ENCODE results near the gene EIF3L. TPM values are rescaled to one million over a fixed set of nuclear protein-coding genes. Genes with fewer than 3 reads are reported as not detected.
A peak's percentile ranks its signal among the peaks of the same experiment; 100 is the strongest.

Gene EIF3L
- total RNA-seq, 1 donor from 2014 or later: 480 TPM

DNA sequence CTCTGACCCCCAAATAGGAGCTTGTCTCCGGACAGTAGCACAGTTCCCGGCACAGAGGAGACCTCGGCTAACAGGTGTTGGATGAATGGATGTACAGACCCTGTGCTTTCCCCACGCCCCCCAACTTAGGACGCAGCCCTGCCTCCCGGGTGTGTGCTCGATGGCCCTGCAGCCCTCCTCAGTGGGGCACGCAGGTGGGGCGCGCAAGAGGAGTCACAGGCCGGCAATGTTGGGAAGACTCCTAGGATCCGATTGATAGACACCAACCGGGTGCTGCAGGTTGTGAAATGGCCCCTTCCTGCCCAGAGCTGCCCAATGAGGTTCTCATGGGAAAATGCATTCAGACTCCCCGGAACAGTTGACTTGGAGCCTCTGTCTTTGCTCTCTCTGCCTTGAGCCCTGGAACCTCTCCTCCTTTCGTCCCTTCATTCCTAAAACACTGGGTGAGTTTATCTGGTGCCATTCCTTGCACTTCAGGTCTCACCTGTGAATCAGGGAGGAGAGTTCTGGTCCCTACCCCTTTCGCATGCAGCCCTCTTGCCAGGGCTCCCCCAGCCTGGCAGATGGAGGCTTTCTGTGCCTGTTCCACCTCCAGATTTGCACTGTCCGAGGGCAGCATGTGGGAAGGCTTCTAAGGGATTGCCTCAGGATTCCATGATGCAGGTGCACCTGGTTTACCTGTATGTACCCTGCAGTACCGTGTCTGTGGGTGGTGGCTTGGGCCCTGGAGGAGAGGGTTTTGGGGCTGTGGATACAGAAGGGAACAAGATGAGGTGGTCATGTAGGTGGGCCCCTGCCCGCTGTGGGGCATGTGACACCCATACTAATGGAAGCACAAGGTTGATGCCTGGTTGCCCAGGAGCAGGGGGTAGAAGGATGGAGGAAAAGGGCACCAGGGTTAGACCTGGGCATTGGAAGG lies 58.1 kb downstream of the EIF3L start:
- peak overlapping the region; percentile 74 for H3K4me3 Mint-ChIP-seq
- peaks cover 2% of the 10 kb centered on the region for H3K36me3 Mint-ChIP-seq (ENCODE audit: low read depth)
- DNase-seq: no peak
- no peaks in the 10 kb centered on the region for H3K9me3 Mint-ChIP-seq
- peak overlapping the region; percentile 72 for H3K27ac Mint-ChIP-seq
- H3K4me1 Mint-ChIP-seq: peaks cover 33% of the 10 kb centered on the region
- intact Hi-C loops (cut with micrococcal nuclease): loop anchor here (2.0 to 5.0 kb wide), 2 partner anchors 28 to 45 kb away; partner anchors contain the start of genes C22orf23 and POLR2F
- no peaks in the 10 kb centered on the region for H3K27me3 Mint-ChIP-seq

- H3K27me3 Mint-ChIP-seq: no peaks in the 10 kb centered on the region
- DNase-seq: no peak
- H3K36me3 Mint-ChIP-seq (ENCODE audit: low read depth): peaks cover 10% of the 10 kb centered on the region
- H3K9me3 Mint-ChIP-seq: no peaks in the 10 kb centered on the region
- intact Hi-C loops (cut with micrococcal nuclease): loop anchor here (5.0 kb wide), 1 partner anchor 43 kb away; the partner anchor contains the start of genes C22orf23 and POLR2F
- peaks cover 36% of the 10 kb centered on the region for H3K4me1 Mint-ChIP-seq
- no peak overlapping the region for H3K4me3 Mint-ChIP-seq
- H3K27ac Mint-ChIP-seq: peak overlapping the region; percentile 25
Measured at GRCh38 chr22:37909766-37910165, 60.5 kb downstream of the EIF3L start.

GRCh38 chr22:37910890-37911672 lies 61.9 kb downstream of the EIF3L start:
- DNase-seq: no peak
- Mint-ChIP-seq H3K27ac (no peak overlapping the region), H3K9me3 (no peaks in the 10 kb centered on the region), H3K27me3 (no peaks in the 10 kb centered on the region), H3K4me1 (peaks cover 28% of the 10 kb centered on the region), H3K4me3 (no peak overlapping the region), H3K36me3 (ENCODE audit: low read depth) (peaks cover 10% of the 10 kb centered on the region)
- intact Hi-C loops (cut with micrococcal nuclease): no loop called here

- H3K4me3 Mint-ChIP-seq: no peak overlapping the region
- H3K36me3 Mint-ChIP-seq (ENCODE audit: low read depth): peaks cover 14% of the 10 kb centered on the region
- no peaks in the 10 kb centered on the region for H3K27me3 Mint-ChIP-seq
- intact Hi-C loops (cut with micrococcal nuclease): no loop called here
- H3K4me1 Mint-ChIP-seq: peaks cover 27% of the 10 kb centered on the region
- H3K27ac Mint-ChIP-seq: no peak overlapping the region
- H3K9me3 Mint-ChIP-seq: no peaks in the 10 kb centered on the region
- no peak for DNase-seq
Measured at GRCh38 chr22:37911697-37912096, 62.5 kb downstream of the EIF3L start.

DNA sequence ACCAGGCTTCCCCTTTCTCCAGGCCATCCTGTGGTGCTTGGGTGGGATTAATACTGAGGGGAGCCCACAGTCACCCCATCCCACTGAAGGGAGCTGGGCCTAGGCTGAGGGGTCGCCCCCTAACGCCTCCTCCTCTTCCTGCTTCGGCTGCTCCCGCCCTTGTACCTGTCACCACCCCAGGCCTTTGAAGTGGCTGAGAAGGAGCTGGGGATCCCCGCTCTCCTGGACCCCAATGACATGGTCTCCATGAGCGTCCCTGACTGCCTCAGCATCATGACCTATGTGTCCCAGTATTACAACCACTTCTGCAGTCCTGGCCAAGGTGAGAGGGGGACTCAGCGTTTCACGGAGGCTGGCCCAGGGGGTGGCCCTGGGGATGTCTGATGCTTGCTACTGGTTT lies 63.0 kb downstream of the EIF3L start:
- Mint-ChIP-seq H3K4me3 (no peak overlapping the region), H3K27ac (no peak overlapping the region), H3K9me3 (no peaks in the 10 kb centered on the region), H3K4me1 (peaks cover 22% of the 10 kb centered on the region), H3K27me3 (no peaks in the 10 kb centered on the region), H3K36me3 (ENCODE audit: low read depth) (peaks cover 14% of the 10 kb centered on the region)
- intact Hi-C loops (cut with micrococcal nuclease): no loop called here
- DNase-seq: no peak

DNA sequence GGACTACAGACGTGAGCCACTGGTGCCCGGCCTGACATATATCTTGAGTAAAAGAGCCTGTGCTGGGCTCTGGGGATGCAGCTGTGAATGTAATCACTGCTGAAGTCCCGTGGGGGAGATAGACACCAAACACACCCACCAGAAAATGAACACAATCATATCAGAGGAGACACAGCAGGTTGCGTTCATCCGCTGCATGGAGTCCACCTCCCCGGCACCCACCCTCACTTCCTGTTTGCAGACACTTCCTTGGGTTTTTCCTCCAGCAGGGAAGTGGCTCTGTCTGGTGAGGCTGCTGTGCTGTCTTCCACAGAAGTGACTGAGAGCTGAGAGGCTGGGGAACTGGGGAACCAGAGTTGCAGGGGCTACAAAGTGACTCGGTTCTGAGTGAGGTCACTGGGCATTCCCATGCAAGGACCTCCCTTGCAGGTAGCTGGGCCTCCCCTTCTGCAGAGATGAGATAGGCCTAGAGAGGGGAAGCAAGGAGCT lies 64.1 kb downstream of the EIF3L start:
- Mint-ChIP-seq H3K4me1 (peaks cover 16% of the 10 kb centered on the region), H3K27me3 (no peaks in the 10 kb centered on the region), H3K27ac (no peak overlapping the region), H3K9me3 (no peaks in the 10 kb centered on the region), H3K36me3 (ENCODE audit: low read depth) (peaks cover 14% of the 10 kb centered on the region), H3K4me3 (no peak overlapping the region)
- intact Hi-C loops (cut with micrococcal nuclease): no loop called here
- DNase-seq: no peak

DNA sequence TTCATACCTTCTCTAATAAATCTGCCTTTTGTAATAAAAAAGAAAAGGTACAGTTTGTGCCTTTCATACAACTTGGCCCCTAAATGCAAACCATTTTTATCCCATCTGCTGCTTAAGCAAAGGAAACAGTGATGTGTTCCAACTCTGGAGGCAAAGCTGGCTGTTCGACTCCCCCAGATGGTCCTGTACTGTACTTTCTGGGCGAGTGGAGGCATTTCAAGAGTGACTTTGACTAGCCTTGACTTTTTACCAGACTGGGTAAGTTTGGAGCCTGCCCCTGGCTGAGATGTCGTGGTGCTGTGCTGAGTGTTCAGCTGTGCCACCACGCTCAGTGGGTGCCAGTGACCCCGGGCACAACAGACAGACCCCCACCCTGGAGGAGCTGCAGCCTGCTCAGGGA lies 67.1 kb downstream of the EIF3L start:
- no peak overlapping the region for H3K27ac Mint-ChIP-seq

GRCh38 chr22:37917874-37918548 lies 68.8 kb downstream of the EIF3L start:
- peak; percentile 49 for DNase-seq
- peaks cover 19% of the 10 kb centered on the region for H3K36me3 Mint-ChIP-seq (ENCODE audit: low read depth)
- intact Hi-C loops (cut with micrococcal nuclease): no loop called here
- no peaks in the 10 kb centered on the region for H3K27me3 Mint-ChIP-seq
- no peaks in the 10 kb centered on the region for H3K9me3 Mint-ChIP-seq
- H3K4me1 Mint-ChIP-seq: peaks cover 12% of the 10 kb centered on the region
- H3K4me3 Mint-ChIP-seq: no peak overlapping the region
- peak overlapping the region; percentile 20 for H3K27ac Mint-ChIP-seq

More for the DNA sequence above, 67.1 kb downstream of the EIF3L start:
- Mint-ChIP-seq H3K4me3 (no peak overlapping the region), H3K9me3 (no peaks in the 10 kb centered on the region), H3K4me1 (peaks cover 17% of the 10 kb centered on the region), H3K27me3 (no peaks in the 10 kb centered on the region), H3K36me3 (ENCODE audit: low read depth) (peaks cover 19% of the 10 kb centered on the region)
- intact Hi-C loops (cut with micrococcal nuclease): no loop called here
- no peak for DNase-seq

DNA sequence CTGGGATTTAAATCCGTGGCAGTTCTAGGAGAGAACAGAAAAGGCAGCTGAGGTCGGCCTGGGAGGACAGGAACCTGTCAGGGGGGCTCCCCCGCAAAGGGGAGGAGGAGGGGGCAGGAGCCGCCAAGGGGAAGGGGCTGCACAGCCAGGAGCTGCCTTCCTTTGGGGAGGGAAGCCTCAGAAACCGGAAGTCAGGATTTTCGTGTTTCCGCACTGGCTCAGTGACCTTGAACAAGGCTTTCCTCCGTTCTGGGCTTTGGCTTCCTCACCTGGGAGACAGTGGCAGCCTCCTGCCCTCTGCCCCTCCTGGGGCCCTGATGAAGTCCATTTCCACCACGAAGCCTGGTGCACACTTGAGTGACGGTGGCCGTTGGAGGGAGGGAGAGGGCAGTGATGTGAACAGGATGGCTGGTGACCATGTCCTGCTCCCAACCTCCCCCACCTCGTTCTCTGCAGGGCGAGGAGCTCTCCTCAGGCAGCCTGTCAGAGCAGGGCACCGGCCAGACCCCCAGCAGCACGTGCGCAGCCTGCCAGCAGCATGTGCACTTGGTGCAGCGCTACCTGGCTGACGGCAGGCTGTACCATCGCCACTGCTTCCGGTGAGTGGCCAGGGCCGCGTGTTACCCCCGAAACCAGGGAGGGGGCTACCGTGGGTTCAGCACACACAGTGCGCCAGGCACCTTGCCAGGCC lies 69.5 kb downstream of the EIF3L start:
- Mint-ChIP-seq H3K36me3 (ENCODE audit: low read depth) (peaks cover 18% of the 10 kb centered on the region), H3K9me3 (no peaks in the 10 kb centered on the region), H3K4me3 (no peak overlapping the region), H3K27me3 (no peaks in the 10 kb centered on the region), H3K27ac (peak overlapping the region; percentile 20), H3K4me1 (peaks cover 8% of the 10 kb centered on the region)
- intact Hi-C loops (cut with micrococcal nuclease): no loop called here
- no peak for DNase-seq

- H3K4me1 Mint-ChIP-seq: peaks cover 8% of the 10 kb centered on the region
- peaks cover 16% of the 10 kb centered on the region for H3K36me3 Mint-ChIP-seq (ENCODE audit: low read depth)
- peak; percentile 67 for DNase-seq
- H3K4me3 Mint-ChIP-seq: peak overlapping the region; percentile 72
- H3K27ac Mint-ChIP-seq: peak overlapping the region; percentile 93
- intact Hi-C loops (cut with micrococcal nuclease): no loop called here
- no peaks in the 10 kb centered on the region for H3K9me3 Mint-ChIP-seq
- H3K27me3 Mint-ChIP-seq: no peaks in the 10 kb centered on the region
Measured at GRCh38 chr22:37920126-37920525, 70.9 kb downstream of the EIF3L start.

GRCh38 chr22:37922191-37922590 lies 73.0 kb downstream of the EIF3L start:
- H3K4me1 Mint-ChIP-seq: peaks cover 8% of the 10 kb centered on the region
- no peak overlapping the region for H3K4me3 Mint-ChIP-seq
- H3K27me3 Mint-ChIP-seq: no peaks in the 10 kb centered on the region
- H3K27ac Mint-ChIP-seq: no peak overlapping the region
- peaks cover 12% of the 10 kb centered on the region for H3K36me3 Mint-ChIP-seq (ENCODE audit: low read depth)
- H3K9me3 Mint-ChIP-seq: no peaks in the 10 kb centered on the region
- intact Hi-C loops (cut with micrococcal nuclease): no loop called here
- no peak for DNase-seq

- DNase-seq: no peak
- H3K36me3 Mint-ChIP-seq (ENCODE audit: low read depth): peaks cover 16% of the 10 kb centered on the region
- intact Hi-C loops (cut with micrococcal nuclease): no loop called here
- H3K4me3 Mint-ChIP-seq: no peak overlapping the region
- no peaks in the 10 kb centered on the region for H3K9me3 Mint-ChIP-seq
- no peaks in the 10 kb centered on the region for H3K27me3 Mint-ChIP-seq
- no peak overlapping the region for H3K27ac Mint-ChIP-seq
- peaks cover 6% of the 10 kb centered on the region for H3K4me1 Mint-ChIP-seq
Measured at GRCh38 chr22:37923927-37924326, 74.7 kb downstream of the EIF3L start.
